Hematopoietic multipotent progenitor cell treated with erythropoietin and hydrocortisone succinate and interleukin-3 and kit ligand, for 17 days (in vitro differentiated cells): ENCODE results near the gene THSD7B.

Source experiments
- DNase-seq: peaks from one replicate; pipeline ENCODE4 v3.0.0-alpha.2; 2015; ENCODE audit warnings: low spot score

THSD7B gene

DNA sequence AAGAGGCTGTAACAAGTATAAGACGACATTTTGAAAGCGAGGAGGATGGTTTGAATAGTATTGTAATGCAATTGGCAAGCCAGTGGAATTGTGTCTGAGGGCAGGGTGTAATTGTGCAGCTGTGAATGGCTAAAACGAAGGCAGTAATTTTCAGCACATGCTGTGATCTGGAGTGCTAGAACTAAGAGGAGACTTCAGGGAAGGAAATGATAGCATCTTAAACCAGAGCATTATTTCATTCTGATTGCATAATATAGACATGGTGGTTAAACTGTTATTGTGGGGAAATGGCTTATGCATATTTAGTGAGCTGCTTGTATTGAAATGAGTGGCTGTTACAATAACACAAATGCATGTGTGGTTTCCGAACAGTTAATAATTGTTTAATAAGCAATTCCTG is 36.3 kb downstream of the THSD7B start:
- DNase-seq, result no peak

DNA sequence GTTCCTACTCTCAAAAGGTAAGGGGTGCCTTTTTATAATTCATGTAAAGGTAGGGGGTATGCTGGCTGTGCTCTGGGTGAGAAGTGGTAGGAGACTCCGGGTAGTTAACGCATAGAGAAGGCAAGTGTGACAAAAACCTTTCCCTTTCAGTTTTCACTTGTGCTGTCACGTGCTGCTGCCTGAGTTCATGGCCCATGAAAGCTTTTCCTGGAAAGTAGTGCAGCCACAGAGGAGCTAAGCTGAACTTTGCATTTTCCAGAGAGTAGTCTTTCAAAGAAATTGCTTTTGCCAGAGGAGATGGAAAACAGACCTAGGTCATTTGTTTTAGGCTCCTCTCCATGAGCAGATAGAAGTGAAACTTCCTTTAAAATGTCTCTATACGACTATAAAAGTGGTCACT is 44.7 kb downstream of the THSD7B start:
- no peak for DNase-seq

DNA sequence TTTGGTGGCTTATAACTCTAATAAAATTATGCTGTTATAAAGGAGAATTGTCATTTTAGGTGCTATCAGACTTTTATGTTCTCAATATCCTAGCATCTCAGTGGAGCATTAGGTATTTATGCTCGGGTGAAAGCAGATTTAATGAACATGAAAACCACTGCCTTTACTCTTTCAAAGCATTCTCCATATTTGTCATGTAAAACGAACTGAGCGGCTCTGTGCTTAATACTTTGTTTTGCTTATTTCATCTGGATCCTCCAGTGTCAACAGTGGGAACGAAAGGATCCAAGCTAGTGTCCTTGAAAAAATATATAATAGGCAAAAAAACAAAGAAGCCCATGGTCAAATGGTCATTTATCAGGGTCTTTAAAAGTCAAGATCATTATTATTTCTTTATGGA is 53.5 kb downstream of the THSD7B start:
- DNase-seq, result no peak

DNA sequence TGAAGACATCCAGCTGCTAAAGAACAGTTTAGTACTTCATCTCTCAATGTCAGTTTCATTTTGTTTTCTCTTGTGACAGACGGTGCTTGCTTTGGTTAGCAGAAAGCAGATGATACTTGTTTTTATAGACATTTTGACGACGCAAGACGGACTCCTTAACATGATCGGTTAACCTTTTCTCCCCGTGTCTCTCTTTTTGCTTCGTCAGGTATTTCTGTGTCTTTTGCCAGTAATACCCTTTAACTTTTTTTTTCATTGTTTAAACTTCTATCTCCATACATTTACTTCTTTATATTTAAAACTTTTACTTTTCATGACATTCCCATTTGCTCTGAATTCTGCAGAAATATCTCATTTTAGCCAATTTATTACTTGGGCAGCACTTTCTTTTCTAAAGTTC is 57.9 kb downstream of the THSD7B start:
- DNase-seq, result no peak

DNA sequence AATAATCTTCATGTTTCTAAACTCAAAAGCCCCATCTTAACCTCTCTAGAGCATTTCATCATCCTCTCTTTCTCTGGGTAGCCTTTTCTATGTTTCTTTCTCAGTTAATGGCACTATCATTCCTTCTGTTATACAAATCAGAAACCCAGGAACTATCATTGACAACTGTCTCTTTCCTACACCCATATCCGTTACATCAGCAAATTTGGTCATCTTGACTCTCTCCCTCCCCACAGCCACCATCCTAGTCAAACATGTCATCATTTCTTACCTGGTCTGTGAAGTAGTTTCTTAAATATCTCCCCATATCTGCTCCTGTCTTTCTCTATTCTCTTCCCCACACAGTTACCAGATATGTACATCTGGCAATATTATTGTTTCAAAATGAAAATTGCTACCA is 62.8 kb downstream of the THSD7B start:
- no peak for DNase-seq

DNA sequence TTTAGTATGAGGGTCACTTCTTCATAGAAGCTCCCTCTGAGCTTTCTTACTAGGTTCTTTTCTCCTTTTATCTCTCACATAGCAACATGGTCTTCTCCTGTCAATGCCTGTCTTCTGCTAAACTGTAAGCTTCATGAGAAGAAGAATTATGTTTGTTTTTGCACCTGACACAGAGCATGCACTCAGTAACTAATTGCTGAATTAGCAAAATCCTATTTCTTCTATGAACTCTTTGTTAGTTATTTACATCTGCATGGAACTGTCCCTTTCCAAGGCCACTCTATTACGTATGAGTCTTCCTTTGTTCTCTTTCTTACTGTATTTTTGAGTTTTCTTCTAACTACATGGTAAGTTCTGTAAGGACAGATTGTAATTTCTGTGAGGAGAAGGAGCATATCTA is 63.4 kb downstream of the THSD7B start:
- DNase-seq, result no peak

DNA sequence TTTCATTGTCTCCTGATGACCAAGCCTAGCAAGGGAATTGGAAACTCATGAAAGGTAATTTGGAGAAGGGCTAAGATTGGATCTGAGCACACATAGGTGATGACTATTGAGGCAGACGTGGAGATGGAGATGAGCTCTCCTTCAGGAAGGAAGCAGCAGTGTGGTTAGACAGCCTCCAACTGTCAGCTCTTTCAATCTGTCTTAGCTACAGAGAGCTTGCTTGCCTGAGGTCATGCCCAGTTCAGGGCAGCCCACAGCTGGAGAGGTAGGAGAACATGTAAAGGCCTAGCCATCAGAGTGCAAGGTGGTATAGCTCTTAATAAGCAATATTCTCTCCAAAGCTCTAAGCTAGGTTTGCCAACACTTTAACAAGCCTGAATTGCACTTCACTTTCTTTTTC is 79.2 kb downstream of the THSD7B start:
- no peak for DNase-seq

DNA sequence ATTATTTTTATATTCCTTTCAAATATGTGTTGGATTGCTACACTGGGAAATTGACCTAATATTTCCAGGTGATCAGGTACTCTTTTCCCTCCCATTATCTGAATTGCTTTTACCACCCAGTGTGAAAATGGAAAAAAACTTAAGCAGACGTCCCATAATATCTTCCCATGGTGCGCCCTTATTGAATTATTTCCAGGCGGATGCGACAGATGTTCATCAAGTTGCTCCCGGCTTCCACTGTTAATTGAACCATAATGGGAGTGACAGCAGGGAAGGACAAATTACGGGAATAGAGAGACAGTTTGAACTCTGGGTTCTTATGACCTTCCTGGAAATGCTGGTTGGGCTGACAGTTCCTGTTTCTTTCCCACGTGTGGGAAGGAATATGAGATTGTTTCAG is 93.3 kb downstream of the THSD7B start:
- DNase-seq, result no peak

DNA sequence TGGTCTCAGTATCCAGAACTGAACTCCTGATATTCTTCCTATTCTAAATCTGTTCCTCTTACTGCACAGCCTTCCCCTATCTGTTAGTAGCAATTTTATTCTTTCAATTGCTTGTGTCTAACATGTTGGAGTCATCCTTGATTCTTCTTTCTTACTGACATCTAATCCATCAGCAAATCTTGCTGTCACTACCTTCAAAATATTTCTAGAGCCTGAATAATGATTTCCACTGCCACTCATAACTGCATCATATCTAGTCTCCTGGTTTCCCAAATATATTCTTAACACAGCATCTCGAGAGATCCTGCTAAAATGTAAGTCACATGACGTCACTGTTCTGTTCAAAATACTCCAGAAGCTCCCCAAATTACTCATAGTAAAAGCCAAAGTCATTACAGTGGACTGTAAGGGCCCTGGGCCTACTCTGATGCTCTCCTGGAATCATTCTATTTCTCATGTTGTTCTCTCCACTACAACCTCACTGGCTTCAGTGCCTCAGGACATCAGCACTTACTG is 95.2 kb downstream of the THSD7B start:
- DNase-seq, result no peak

DNA sequence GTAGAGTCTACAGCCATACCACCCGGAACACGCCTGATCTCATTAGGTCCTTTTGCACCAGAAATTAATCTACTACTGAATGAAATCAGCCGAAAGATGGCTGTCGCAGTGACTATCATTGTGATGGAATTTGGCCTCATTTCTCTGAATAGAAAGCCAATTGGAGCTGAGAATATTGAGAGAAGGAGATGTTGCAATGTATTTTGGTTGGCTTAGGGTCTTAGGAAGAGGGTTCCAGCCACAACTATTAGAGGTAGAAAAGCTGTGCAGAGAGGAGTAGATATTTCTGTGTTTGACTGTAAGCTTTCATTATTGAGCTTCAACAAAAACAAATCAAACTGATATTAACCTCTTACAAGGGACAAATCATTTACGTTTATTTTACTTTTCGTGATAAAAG is 98.1 kb downstream of the THSD7B start:
- DNase-seq, result no peak

DNA sequence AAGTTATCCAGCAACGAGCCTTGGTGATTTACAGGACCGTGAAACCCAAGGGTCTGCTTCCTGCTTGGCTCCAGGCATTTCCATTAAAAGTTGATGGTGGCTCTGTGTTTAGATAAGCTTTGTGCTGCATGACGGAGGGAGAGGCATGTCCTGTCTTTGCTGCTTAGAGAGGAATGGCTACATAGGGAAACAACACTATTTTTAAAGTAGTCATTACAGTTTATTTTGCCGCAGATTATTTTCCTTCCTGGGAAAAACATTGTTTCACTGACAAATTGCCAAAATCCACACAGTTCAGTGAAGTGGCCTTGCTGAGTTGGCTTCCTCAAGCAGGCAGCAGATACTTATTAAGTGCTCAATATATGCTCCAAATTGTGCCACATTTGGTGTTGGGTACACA is 98.5 kb downstream of the THSD7B start:
- DNase-seq, result no peak

DNA sequence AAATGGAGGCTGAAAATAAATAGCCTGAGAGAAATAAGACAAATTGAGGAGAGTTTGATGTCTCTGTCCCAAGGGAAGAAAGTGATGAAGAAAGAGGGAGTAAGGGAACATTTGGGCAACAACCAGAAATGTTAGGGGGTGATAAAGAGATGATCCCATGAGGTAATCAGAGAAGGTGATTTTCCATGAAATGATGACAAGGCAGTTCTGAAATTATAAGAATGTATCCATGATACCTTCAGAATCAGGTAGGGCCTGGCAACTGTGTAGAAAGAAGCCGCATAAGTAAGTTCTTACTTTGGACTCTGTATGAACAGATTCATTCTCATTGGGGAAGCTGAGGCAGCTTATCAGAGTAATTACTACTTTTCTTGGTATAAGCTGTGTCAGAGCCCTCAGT is 106.1 kb downstream of the THSD7B start:
- no peak for DNase-seq

DNA sequence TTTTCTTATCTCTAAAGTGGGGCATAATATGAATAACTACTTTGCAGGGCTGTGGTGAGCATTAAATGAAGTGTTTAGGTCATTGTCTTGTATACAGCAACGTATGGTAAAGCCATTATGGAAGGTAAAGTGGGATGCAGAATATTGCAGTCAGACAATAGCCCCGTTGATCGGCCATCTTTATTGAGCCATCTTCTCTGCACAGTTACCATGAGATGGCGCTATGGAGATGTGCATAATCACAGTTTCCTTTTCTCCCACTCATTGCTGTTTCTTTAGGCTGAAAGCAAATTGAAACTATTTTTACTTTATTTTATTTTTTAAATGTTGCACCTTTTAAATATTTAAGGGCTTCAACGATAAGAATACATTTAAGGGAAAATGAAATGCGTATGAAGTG is 108.9 kb downstream of the THSD7B start:
- no peak for DNase-seq

DNA sequence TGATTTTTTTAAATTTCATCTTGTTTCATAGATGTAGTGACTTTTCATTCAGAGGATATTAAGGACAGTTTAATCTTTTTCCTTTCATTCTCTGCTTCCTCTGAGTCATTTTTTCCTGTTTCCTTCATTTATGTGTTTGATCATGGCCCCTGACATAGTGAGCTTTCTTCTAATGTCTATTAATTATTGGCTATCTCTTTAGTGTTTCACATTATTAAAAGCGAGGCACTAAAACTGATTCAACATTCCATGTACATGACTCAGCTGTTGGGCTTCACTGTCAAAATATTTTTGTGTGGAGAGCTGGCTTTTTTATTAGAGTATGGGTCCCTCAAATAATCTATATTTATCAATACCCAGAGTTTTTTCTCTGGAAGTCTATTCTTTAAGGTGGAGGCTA is 125.8 kb downstream of the THSD7B start:
- no peak for DNase-seq

DNA sequence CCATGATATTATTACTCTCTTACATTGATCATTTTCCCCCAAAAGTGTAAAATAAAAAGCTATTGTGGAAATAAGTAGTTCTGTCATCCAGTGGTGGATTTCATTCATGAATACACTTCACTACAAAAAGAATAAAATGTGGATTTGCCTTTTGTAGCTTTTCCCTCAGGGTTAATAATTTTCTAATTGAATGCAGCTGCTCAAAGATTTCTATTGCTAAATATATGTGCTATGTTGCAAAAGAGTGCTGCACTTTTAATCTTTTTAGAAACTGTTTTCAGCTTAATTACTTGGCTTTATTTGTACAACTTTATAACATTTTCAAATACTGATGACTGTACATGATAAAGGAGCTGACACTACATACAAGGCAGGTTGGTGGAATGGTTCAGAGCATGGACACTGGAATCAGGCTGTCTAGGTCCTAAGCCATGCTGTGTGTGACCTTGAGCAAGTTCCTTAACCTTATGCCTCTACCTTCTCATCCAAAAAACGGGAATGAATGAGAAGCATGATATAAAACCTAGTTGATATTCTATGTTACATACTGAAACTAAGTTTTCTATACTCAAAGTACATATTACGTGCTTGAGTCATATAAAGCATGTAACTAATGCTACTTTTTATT is 128.8 kb downstream of the THSD7B start:
- DNase-seq, result no peak

DNA sequence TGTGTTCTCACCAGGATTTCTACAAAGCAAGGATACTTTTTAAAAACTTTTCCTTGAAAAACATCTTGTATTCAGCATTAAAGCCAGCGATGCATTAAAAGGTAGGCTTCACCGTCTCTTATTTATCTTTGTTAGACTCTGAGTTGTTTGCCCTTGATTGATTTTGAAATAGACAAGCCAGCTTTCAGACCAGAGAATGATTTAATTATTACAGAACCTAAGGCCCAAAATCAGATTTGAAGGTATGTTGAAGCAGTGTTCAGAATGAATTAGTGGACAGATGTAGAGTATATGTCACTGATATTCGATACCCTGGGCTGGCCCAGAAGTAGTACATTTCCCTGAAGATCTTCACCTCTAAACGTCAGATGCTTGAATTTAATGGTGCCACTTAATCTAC is 136.4 kb downstream of the THSD7B start:
- no peak for DNase-seq

DNA sequence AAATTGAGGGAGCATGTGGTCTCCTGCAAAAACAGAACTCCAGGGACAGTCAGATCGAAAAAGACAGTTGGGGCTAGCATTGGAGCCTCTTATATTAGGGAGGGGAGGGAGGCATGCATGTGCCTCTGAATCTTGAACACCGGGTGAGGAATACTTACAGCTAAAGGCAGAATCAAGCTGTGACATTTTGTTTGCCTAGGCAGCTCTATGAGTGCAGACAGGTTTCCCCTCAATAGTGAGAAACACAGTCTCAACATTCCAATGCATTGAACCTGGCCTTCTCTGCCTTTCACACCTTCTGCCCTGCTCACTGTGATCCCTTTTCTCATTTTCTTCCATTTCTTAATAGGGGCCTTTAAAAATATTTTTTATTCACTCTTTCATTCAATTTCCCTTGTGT is 140.4 kb downstream of the THSD7B start:
- DNase-seq, result no peak

DNA sequence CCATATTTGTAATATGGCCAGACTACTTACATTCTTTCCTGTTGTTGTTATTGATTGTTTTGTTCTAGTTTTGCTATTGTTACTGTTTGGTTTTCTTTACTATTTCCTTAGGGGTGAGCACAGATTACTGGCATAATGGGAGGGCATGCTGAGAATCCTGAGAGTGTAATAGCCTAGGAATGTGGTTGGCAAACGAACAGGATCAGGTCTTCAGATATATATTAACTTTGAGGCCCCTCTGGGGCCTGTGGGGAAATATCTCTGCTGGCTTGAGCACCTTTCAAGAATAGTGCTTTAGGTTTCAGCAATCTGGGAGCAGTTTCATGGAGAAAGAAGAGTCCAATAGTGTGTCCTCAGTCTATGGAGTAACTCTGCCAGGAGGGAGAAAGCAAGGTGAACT is 144.4 kb downstream of the THSD7B start:
- DNase-seq, result no peak

DNA sequence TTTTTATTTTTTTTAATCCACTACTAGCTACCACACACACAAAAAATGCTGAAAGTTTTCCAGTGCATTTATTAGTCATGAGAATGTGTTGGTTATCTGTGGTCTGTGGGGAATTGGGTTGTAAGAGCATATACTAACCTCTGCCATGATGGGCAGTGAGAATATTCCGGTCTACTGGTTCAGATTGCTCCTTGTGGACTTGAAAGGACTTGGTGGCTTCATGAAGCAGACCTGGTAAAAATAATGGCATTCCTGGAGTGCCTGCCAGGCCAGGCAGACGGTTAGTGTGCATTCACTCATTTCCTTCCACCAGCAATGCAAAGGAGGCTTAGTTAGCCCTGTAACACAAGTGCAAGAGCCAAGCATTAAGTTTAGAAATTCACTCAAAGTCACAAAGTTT is 150.8 kb downstream of the THSD7B start:
- no peak for DNase-seq

DNA sequence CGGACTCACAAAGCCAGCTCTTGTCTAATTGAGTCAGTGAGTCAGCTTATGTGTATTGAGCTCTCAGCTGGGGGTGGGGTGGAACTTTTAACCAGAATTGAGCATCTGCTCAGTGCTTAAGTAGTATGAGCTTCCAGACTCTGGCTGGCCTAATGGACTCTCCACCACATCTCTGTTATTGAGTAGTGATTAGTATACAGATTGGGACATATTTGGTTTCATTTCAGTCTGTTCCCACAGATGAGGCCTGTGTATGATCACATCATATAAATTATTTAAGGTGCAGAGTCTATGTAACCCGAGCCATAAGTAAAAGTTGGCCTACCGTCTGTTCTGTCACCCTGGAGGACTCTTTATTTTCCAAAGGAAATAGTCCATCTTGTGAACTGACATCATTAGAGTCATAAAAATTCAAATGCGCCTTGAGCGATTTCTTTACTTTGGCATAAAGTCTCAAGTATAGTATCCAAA is 152.1 kb downstream of the THSD7B start:
- no peak for DNase-seq

DNA sequence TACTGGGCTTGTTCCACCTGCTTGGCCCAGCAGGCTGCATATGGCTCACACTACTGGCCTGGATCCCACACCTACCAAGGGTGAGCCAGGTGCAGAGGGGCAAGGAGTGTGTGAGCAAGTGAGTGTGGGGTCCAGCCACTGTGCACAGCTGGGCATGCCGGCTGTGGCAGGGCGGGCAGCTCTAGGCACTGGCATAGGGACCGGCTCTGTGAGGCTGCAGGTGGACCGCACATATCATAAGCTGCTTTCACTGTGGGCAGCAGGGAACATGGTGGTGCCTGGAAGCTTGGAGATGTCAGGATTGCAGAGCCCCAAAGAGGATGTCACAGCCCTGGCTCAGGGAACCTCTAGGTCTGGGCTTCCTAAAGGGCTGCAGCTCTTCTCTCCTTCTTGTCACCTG is 154.3 kb downstream of the THSD7B start:
- DNase-seq, result no peak

DNA sequence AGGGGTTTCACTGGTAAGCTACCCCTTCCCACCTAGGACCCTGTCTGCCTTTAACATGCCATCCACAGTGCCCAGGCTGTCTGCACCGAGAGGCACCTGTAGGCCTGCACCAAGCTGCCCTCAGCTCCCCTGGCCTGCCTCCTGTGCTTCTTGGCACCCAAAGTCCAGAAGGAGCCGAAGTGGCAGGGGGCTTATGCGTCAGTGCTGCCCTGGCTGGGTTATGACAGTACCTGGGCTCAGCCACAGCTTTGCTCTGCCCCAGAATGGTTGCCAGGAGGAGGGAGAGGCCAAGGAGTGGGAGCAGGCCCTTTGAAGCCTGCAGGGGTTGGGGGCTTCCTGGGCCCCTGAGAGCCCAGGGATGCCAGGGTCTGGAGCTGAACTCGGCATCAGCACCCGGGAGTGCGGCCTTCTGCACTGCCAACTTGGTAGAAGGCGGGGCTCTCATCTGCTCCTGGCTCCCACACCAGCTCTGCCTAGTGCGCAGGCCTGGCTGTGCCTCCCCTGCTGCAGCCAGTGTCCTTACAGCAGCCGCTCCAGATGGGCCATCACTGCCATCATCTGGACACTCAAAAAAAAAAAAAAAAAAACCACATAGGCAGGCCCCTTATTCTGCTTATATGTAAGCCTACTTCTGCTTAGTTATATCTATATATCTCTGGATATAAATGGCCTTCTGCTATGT is 155.4 kb downstream of the THSD7B start:
- DNase-seq, result no peak

DNA sequence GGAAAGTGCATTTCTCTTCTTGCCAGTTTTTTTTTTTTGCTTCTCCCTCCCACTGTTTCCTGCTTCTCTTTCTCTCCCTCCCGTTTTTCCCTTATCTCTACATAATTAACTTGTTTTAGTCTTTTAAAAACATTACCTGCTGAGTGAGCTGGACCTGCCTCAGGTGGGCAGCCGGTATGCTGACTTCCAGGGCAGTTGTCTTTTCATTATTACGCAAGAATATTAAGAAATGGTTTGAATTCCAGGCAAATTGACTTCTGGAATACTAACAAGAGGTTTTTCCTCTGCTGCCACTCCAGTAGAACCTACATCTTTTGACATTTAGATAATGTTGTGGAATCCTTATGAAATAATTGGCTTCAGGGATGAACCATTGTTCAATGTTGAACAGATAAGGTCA is 161.8 kb downstream of the THSD7B start:
- DNase-seq, result no peak

DNA sequence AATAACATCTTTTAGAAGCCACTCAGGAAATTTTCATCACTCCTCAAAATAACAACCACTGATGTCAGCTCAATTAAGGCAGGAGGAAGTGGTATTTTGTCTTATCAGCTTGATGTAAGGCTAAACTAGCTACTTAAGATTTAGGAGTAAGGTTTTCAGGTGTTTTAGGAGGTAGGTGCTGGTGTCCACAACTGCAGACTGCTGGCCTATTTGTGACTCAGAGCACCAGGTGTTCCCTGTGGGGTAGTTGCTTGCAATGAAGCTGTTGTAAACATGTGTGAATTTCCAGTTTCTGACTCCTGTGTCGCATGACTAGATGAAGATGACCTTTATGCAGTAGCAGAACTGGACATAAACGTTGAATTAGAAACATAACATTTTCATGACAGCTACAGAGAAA is 164.2 kb downstream of the THSD7B start:
- DNase-seq, result no peak
